HCT116 (cell line): Measurements from ENCODE around the gene EPB41L4A. TPM values are rescaled to one million over a fixed set of nuclear protein-coding genes. Genes with fewer than 3 reads are reported as not detected.

Experiments
- ATAC-seq: fragments of 200-7000 bp; cut with Tn5 transposase; 2 replicates; pipeline ENCODE4 v1.9.1; 2020; ENCODE audit warnings: mild to moderate bottlenecking, moderate library complexity
- BruUV-seq: library from RNA; stranded (reverse); fragments of 400-500 nt; replicated peaks from 2 replicates; lab custom pipeline; 2021; lab: Mats Ljungman, UMichigan
- CTCF ChIA-PET: fragments of 300-600 bp; sonication (Branson Sonifier 250); formaldehyde crosslinking; loops from one replicate; lab custom pipeline; 2021; ENCODE audit warnings: antibody characterized with exemption; lab: Charles Lee
- POLR2A ChIA-PET: fragments of 300-600, 350-600 bp; sonication (Branson Sonifier 250); formaldehyde crosslinking; loops from one replicate; lab custom pipeline; 2021; ENCODE audit warnings: antibody characterized with exemption; lab: Charles Lee
- RAD21 ChIA-PET, 2 experiments: fragments of 300-600 bp; sonication (Branson Sonifier 250); formaldehyde crosslinking; loops; one replicate each; lab custom pipeline; 2023; ENCODE audit warnings: low total read pairs in 2 of 2; ENCODE audit not compliant: uncharacterized antibody in 2 of 2, unreplicated experiment in 2 of 2, low non-redundant PET in 1 of 2; lab: Charles Lee
- DNase-seq: peaks from one replicate; pipeline ENCODE4 v3.0.0-alpha.2; 2010; ENCODE audit warnings: low read depth, low spot score
- H2AFZ ChIP-seq: fragments of 200-600 bp; shearing (Covaris generic), sonication (generic); 2 replicates; pipeline ENCODE4 v1.6.1; 2017; ENCODE audit warnings: low read depth, mixed run types, mixed read lengths, antibody characterized with exemption, low read length; ENCODE audit not compliant: poor library complexity, severe bottlenecking
- H3K27ac ChIP-seq: 2 replicates; pipeline ENCODE4 v1.5.1; 2012; ENCODE audit warnings: low read depth, low read length
- H3K27me3 ChIP-seq: fragments of 200-600 bp; sonication (generic); 2 replicates; pipeline ENCODE4 v1.6.1; 2016; ENCODE audit warnings: mixed run types, low read length, mixed read lengths; ENCODE audit not compliant: insufficient read depth
- H3K36me3 ChIP-seq, 2 experiments: fragments of 200-500 bp in 1 of 2; fragments of 200-600 bp in 1 of 2; sonication (Bioruptor generic) in 1 of 2; sonication (generic) in 1 of 2; 2 replicates each; pipeline versions ENCODE4 v1.5.1 to v1.6.1; 2014 to 2016; ENCODE audit warnings: low read length in 2 of 2, inconsistent platforms in 1 of 2, mixed read lengths in 1 of 2, mixed run types in 1 of 2; ENCODE audit not compliant: insufficient read depth in 2 of 2, control insufficient read depth in 1 of 2
- H3K4me1 ChIP-seq, 2 experiments: fragments of 200-600 bp in 1 of 2; sonication (generic) in 1 of 2; 2 replicates each; pipeline versions ENCODE4 v1.5.1 to v1.6.1; 2012 to 2017; ENCODE audit warnings: low read length in 2 of 2, inconsistent platforms in 1 of 2, mild to moderate bottlenecking in 1 of 2, mixed read lengths in 1 of 2, mixed run types in 1 of 2, moderate library complexity in 1 of 2; ENCODE audit not compliant: insufficient read depth in 2 of 2, control insufficient read depth in 1 of 2
- H3K4me2 ChIP-seq: fragments of 200-600 bp; sonication (generic); 2 replicates; pipeline ENCODE4 v1.6.1; 2017; ENCODE audit warnings: mixed run types, low read length, mixed read lengths
- H3K4me3 ChIP-seq, 2 experiments: fragments of 200-600 bp in 1 of 2; sonication (generic) in 1 of 2; replicated peaks in 1 of 2; 2 replicates each; pipeline ENCODE4 v1.5.1; 2011 to 2016; ENCODE audit warnings: low read length in 2 of 2, control low read depth in 1 of 2, low read depth in 1 of 2, mild to moderate bottlenecking in 1 of 2, mixed read lengths in 1 of 2, mixed run types in 1 of 2
- H3K79me2 ChIP-seq: fragments of 200-600 bp; sonication (generic); 2 replicates; pipeline ENCODE4 v1.6.1; 2017; ENCODE audit warnings: mild to moderate bottlenecking, mixed run types, low read length, moderate library complexity, mixed read lengths; ENCODE audit not compliant: insufficient read depth
- H3K9ac ChIP-seq: fragments of 200-600 bp; sonication (generic); 2 replicates; pipeline ENCODE4 v1.6.1; 2016; ENCODE audit warnings: low read length, mixed read lengths
- H3K9me2 ChIP-seq: fragments of 200-600 bp; sonication (generic), shearing (Covaris generic); 2 replicates; pipeline ENCODE4 v1.6.1; 2017; ENCODE audit warnings: mixed run types, mild to moderate bottlenecking, moderate library complexity; ENCODE audit not compliant: insufficient read depth
- H3K9me3 ChIP-seq, 2 experiments: fragments of 200-500 bp in 1 of 2; fragments of 200-600 bp in 1 of 2; sonication (Bioruptor generic) in 1 of 2; sonication (generic) in 1 of 2; 2 replicates each; pipeline ENCODE4 v1.6.1; 2014 to 2017; ENCODE audit warnings: low read length in 2 of 2, mixed read lengths in 2 of 2, inconsistent platforms in 1 of 2, low read depth in 1 of 2, mild to moderate bottlenecking in 1 of 2, mixed run types in 1 of 2, moderate library complexity in 1 of 2; ENCODE audit not compliant: control insufficient read depth in 1 of 2, insufficient read depth in 1 of 2
- H4K20me1 ChIP-seq: fragments of 200-600 bp; sonication (generic), shearing (Covaris generic); 2 replicates; pipeline ENCODE4 v1.6.1; 2017; ENCODE audit warnings: mixed run types, mild to moderate bottlenecking, moderate library complexity; ENCODE audit not compliant: insufficient read depth
- ATF3 ChIP-seq: IDR thresholded peaks from 2 replicates; pipeline ENCODE4 v1.6.1; 2012
- CBX3 ChIP-seq: IDR thresholded peaks from 2 replicates; pipeline ENCODE4 v1.6.1; 2012; ENCODE audit warnings: low read depth
- EGR1 ChIP-seq: IDR thresholded peaks from 2 replicates; pipeline ENCODE4 v1.6.1; 2012; ENCODE audit warnings: low read depth
- ELF1 ChIP-seq: IDR thresholded peaks from 2 replicates; pipeline ENCODE4 v1.6.1; 2012; ENCODE audit warnings: low read depth, borderline replicate concordance
- EZH2 ChIP-seq: fragments of 200-600 bp; sonication (generic); IDR thresholded peaks from 2 replicates; pipeline ENCODE4 v1.6.1; 2017; ENCODE audit warnings: antibody characterized with exemption, mixed run types
- EZH2phosphoT487 ChIP-seq: fragments of 200-600 bp; IDR thresholded peaks from 2 replicates; pipeline ENCODE4 v1.6.1; 2018; ENCODE audit warnings: antibody characterized with exemption, borderline replicate concordance
- FOSL1 ChIP-seq: IDR thresholded peaks from 2 replicates; pipeline ENCODE4 v1.6.1; 2012; ENCODE audit warnings: low read depth
- POLR2AphosphoS5 ChIP-seq: IDR thresholded peaks from 2 replicates; pipeline ENCODE4 v1.6.1; 2011; ENCODE audit warnings: mild to moderate bottlenecking, low read depth, low read length, moderate library complexity
- RAD21 ChIP-seq: IDR thresholded peaks from 2 replicates; pipeline ENCODE4 v1.6.1; 2012; ENCODE audit warnings: low read depth, mild to moderate bottlenecking
- SIN3A ChIP-seq: IDR thresholded peaks from 2 replicates; pipeline ENCODE4 v1.6.1; 2012; ENCODE audit warnings: low read depth
- SRF ChIP-seq: IDR thresholded peaks from 2 replicates; pipeline ENCODE4 v1.6.1; 2012; ENCODE audit warnings: low read depth
- TCF7L2 ChIP-seq: IDR thresholded peaks from 2 replicates; pipeline ENCODE4 v1.7.0; 2011; ENCODE audit warnings: borderline replicate concordance, inconsistent platforms; ENCODE audit not compliant: insufficient read depth, insufficient read length; ENCODE audit errors: extremely low read depth
- ZFX ChIP-seq: fragments of 450-650 bp; IDR thresholded peaks from 2 replicates; pipeline ENCODE4 v1.6.1; 2017
- ZNF274 ChIP-seq: fragments of 200-500 bp; sonication (Bioruptor generic); IDR thresholded peaks from 2 replicates; pipeline ENCODE4 v1.6.1; 2014; ENCODE audit warnings: mild to moderate bottlenecking, low read depth, low read length, inconsistent platforms
- intact Hi-C: fragments of 100-400 bp; cut with micrococcal nuclease; formaldehyde crosslinking; loops from 2 replicates; pipeline ENCODE4 v1.10.0; 2022
- total RNA-seq: library from RNA; stranded (reverse); gene quantifications from one replicate; pipeline ENCODE4 v1.2.1, GENCODE V29; 2021; ENCODE audit not compliant: unreplicated experiment
- TF ChIP-seq, protein P1 (sequence below): IDR thresholded peaks from 2 replicates; pipeline ENCODE4 v1.6.1; 2011; ENCODE audit warnings: mild to moderate bottlenecking, low read length, moderate library complexity; ENCODE audit not compliant: insufficient replicate concordance; ENCODE audit errors: extremely low read depth
- TF ChIP-seq, protein P2 (sequence below): IDR thresholded peaks from 2 replicates; pipeline ENCODE4 v1.6.1; 2012
- TF ChIP-seq, protein P3 (sequence below), 3 experiments: fragments of 200-600 bp in 1 of 3; sonication (generic) in 1 of 3; IDR thresholded peaks in 2 of 3; conservative IDR thresholded peaks in 1 of 3; 2 replicates each; pipeline ENCODE4 v1.5.1; 2012 to 2017; ENCODE audit warnings: low read depth in 2 of 3, low read length in 2 of 3, antibody characterized with exemption in 1 of 3, borderline replicate concordance in 1 of 3, control low read depth in 1 of 3, mild to moderate bottlenecking in 1 of 3, mixed read lengths in 1 of 3, mixed run types in 1 of 3, moderate library complexity in 1 of 3; ENCODE audit not compliant: insufficient read depth in 1 of 3

The EPB41L4A gene
- total RNA-seq, 1 experiment from 2014 or later = 2.8 TPM

DNA sequence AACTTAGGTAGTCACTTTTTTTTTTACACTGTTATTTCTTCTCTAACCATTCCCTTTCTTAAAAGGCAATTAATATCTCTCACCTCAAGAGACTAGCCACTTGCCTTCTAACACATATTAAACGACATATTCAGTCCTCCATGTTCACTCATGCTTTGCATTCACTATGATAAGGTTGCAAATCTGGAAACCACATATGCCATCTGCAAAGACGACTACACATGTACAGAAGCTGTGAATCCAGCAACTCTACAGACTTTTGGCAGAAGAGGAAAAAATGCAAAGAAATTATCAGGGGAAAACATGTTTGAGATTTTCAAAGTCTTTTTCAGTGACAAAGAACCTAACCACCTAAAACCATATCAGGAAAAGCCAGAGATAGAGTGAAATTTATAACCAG, 112.1 kb downstream of the EPB41L4A start:
- DNase-seq (no peak), ATAC-seq (no peak)
- intact Hi-C loops = no loop called here
- no peak overlapping the region for H3K4me2 ChIP-seq
- TF ChIP-seq ZFX (no peak), SIN3A (no peak), POLR2AphosphoS5 (no peak), FOSL1 (no peak), EGR1 (no peak), EZH2 (no peak), SRF (no peak), RAD21 (no peak), EZH2phosphoT487 (no peak), ATF3 (no peak), CBX3 (no peak), TCF7L2 (no peak), ELF1 (no peak), ZNF274 (no peak)
- TF ChIP-seq, protein P1, sequence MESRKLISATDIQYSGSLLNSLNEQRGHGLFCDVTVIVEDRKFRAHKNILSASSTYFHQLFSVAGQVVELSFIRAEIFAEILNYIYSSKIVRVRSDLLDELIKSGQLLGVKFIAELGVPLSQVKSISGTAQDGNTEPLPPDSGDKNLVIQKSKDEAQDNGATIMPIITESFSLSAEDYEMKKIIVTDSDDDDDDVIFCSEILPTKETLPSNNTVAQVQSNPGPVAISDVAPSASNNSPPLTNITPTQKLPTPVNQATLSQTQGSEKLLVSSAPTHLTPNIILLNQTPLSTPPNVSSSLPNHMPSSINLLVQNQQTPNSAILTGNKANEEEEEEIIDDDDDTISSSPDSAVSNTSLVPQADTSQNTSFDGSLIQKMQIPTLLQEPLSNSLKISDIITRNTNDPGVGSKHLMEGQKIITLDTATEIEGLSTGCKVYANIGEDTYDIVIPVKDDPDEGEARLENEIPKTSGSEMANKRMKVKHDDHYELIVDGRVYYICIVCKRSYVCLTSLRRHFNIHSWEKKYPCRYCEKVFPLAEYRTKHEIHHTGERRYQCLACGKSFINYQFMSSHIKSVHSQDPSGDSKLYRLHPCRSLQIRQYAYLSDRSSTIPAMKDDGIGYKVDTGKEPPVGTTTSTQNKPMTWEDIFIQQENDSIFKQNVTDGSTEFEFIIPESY = no peak
- TF ChIP-seq, protein P2, sequence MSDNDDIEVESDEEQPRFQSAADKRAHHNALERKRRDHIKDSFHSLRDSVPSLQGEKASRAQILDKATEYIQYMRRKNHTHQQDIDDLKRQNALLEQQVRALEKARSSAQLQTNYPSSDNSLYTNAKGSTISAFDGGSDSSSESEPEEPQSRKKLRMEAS = no peak
- TF ChIP-seq, protein P3, sequence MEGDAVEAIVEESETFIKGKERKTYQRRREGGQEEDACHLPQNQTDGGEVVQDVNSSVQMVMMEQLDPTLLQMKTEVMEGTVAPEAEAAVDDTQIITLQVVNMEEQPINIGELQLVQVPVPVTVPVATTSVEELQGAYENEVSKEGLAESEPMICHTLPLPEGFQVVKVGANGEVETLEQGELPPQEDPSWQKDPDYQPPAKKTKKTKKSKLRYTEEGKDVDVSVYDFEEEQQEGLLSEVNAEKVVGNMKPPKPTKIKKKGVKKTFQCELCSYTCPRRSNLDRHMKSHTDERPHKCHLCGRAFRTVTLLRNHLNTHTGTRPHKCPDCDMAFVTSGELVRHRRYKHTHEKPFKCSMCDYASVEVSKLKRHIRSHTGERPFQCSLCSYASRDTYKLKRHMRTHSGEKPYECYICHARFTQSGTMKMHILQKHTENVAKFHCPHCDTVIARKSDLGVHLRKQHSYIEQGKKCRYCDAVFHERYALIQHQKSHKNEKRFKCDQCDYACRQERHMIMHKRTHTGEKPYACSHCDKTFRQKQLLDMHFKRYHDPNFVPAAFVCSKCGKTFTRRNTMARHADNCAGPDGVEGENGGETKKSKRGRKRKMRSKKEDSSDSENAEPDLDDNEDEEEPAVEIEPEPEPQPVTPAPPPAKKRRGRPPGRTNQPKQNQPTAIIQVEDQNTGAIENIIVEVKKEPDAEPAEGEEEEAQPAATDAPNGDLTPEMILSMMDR (IDR thresholded peaks at IDR 0.05 in 2 of 3, conservative IDR thresholded peaks at IDR 0.05 in 1 of 3; ENCODE audit: borderline replicate concordance in 1 of 3, insufficient read depth in 1 of 3, low read depth in 2 of 3, low read length in 2 of 3) = no peak
- RAD21 ChIA-PET = no interaction called here
- POLR2A ChIA-PET = no interaction called here
- no peaks in the 10 kb centered on the region for H3K9me2 ChIP-seq
- H3K4me1 ChIP-seq = no peaks in the 10 kb centered on the region
- no peaks in the 10 kb centered on the region for H3K79me2 ChIP-seq
- H3K27ac ChIP-seq = no peak overlapping the region
- no peak overlapping the region for H2AFZ ChIP-seq
- no peaks in the 10 kb centered on the region for H3K36me3 ChIP-seq
- H3K9ac ChIP-seq = no peak overlapping the region
- BruUV-seq = no TSS peak
- H3K27me3 ChIP-seq = 0 out of 2 replicates have a peak, but pooled peaks cover 10% of the 10 kb centered on the region
- H3K9me3 ChIP-seq = no peaks in the 10 kb centered on the region
- H4K20me1 ChIP-seq = no peaks in the 10 kb centered on the region
- no peak overlapping the region for H3K4me3 ChIP-seq
- CTCF ChIA-PET = no interaction called here
